Panc1 (cell line): Measurements from ENCODE around the gene HDGFL2.

Source experiments
- CTCF ChIP-seq: fragments of 450-650 bp; IDR thresholded peaks from 2 replicates; pipeline ENCODE4 v1.5.1; 2017; ENCODE audit warnings: mild to moderate bottlenecking
- POLR2AphosphoS5 ChIP-seq: IDR thresholded peaks from 2 replicates; pipeline ENCODE4 v1.6.1; 2012; ENCODE audit warnings: mild to moderate bottlenecking, low read depth, low read length, moderate library complexity
- SIN3A ChIP-seq: IDR thresholded peaks from 2 replicates; pipeline ENCODE4 v1.6.1; 2012; ENCODE audit warnings: low read depth, mild to moderate bottlenecking, low read length, moderate library complexity, borderline replicate concordance; ENCODE audit not compliant: insufficient read depth

GRCh38 chr19:4512070-4512469 is 40.0 kb downstream of the HDGFL2 start:
- TF ChIP-seq CTCF (no peak), POLR2AphosphoS5 (no peak), SIN3A (no peak)
